Stomach (tissue), 4 donors: ENCODE measurements around the gene ZNF230.

Experiments
- CTCF ChIP-seq, 7 experiments: fragments of 450-650 bp in 4 of 7; fragments of 200-600 bp in 3 of 7; sonication (generic) in 3 of 7; IDR thresholded peaks; one replicate each; pipeline ENCODE4 v1.5.1; 2016 to 2019; ENCODE audit warnings: antibody characterized with exemption in 7 of 7, control low read depth in 2 of 7, mild to moderate bottlenecking in 1 of 7
- EP300 ChIP-seq: sonication (generic); formaldehyde crosslinking; IDR thresholded peaks from one replicate; pipeline ENCODE4 v1.6.1; 2017; ENCODE audit warnings: antibody characterized with exemption

DNA sequence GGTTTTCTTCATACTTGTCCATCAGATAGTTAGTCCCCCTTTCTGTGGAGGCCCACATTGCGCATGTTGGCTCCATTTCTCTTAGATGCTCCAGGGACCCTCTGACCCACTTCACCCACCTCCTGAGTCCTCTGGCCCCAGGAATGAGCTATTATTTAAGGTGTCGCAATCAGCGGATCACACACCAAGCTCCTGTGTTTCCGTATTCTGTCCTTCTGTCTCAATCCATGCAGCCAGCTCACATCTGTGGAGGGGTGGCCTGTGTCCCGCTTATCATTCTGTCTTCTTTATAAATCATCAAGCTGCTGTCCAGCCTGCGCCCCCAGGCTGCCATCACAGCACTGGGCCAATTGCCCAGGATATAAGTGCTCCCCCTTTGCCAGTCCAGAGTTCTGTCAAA, 4.7 kb downstream of the ZNF230 start:
- no peak for TF ChIP-seq CTCF (IDR thresholded peaks at IDR 0.05)
- TF ChIP-seq EP300: no peak
